Measurements from ENCODE around the gene MAP7D1.

- TF ChIP-seq ZNF274 (IDR thresholded peaks at IDR 0.05; ENCODE audit: low read depth, low read length) (no peak), YY1 (IDR thresholded peaks at IDR 0.05; ENCODE audit: insufficient read depth, insufficient read length) (no peak)
Observed at GRCh38 chr1:36208978-36209703, 53.2 kb downstream of the MAP7D1 start.
